Transverse colon (tissue), 4 donors: ENCODE data around the gene KCNJ6.

Experiments used
- CTCF ChIP-seq, 5 experiments: fragments of 200-600 bp in 3 of 5; fragments of 450-650 bp in 2 of 5; sonication (generic) in 3 of 5; IDR thresholded peaks; 1 replicate in 2 of 5; 2 replicates in 3 of 5; pipeline ENCODE4 v1.5.1; 2016 to 2017; ENCODE audit warnings: antibody characterized with exemption in 5 of 5, inconsistent platforms in 3 of 5, mild to moderate bottlenecking in 2 of 5, moderate library complexity in 1 of 5
- POLR2AphosphoS5 ChIP-seq, 3 donors: sonication (generic); formaldehyde crosslinking; IDR thresholded peaks; one replicate each; pipeline ENCODE4 v1.6.1; 2016; ENCODE audit warnings: antibody characterized with exemption in 3 of 3

GRCh38 chr21:37917612-37918011 lies 1.4 kb upstream of the KCNJ6 start:
- TF ChIP-seq CTCF (IDR thresholded peaks at IDR 0.05), result no peak
- TF ChIP-seq POLR2AphosphoS5 (IDR thresholded peaks at IDR 0.05), result no peak
